SK-N-MC (cell line): ENCODE measurements around the gene NR2C2.

Experiments
- EZH2 ChIP-seq: fragments of 200-600 bp; sonication (generic); IDR thresholded peaks from one replicate; pipeline ENCODE4 v1.6.1; 2017; ENCODE audit warnings: antibody characterized with exemption
- POLR2AphosphoS5 ChIP-seq: IDR thresholded peaks from 2 replicates; pipeline ENCODE4 v1.6.1; 2012; ENCODE audit warnings: mild to moderate bottlenecking, low read depth, low read length, borderline replicate concordance

DNA sequence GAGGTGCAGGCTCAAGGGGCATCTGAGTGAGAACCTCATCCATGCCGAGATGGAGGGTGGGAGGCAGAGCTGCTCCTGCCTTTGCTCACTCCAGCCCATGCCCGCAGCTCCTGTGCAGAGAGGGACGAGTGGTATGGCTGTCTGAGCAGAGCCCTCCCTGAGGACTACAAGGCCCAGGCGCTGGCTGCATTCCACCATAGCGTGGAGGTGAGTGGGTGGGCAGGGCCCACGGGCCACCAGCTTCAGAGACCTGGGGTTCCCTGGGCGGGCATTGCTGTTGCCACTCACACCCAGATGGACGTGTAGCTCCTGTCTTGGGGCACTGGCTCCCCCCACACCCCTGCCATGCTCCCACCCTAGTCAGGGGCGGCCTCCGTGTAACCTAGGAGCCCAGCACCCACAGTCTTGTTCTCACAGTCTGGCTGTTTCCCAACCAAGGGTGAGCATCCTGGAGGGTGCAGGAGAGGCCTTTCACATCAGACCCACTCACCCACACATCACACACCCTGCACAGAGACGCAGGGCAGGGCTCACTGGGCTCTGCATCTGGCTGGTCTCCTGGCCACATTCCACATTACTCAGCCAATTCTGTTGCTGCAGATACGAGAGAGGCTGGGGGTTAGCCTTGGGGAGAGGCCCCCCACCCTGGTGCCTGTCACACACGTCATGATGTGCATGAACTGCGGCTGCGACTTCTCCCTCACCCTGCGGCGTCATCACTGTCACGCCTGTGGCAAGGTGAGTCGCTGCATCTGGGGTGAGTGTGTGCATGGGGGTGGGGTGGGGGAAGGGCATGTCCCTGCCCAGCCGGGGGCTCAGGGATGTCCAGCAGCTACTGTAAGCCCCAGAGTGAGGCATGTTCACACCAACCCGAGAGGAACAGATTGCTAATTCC, 25.3 kb upstream of the NR2C2 start:
- TF ChIP-seq POLR2AphosphoS5 (no peak), EZH2 (no peak)
